ENCODE data around the gene HOXB8.

HOXB8 gene

DNA sequence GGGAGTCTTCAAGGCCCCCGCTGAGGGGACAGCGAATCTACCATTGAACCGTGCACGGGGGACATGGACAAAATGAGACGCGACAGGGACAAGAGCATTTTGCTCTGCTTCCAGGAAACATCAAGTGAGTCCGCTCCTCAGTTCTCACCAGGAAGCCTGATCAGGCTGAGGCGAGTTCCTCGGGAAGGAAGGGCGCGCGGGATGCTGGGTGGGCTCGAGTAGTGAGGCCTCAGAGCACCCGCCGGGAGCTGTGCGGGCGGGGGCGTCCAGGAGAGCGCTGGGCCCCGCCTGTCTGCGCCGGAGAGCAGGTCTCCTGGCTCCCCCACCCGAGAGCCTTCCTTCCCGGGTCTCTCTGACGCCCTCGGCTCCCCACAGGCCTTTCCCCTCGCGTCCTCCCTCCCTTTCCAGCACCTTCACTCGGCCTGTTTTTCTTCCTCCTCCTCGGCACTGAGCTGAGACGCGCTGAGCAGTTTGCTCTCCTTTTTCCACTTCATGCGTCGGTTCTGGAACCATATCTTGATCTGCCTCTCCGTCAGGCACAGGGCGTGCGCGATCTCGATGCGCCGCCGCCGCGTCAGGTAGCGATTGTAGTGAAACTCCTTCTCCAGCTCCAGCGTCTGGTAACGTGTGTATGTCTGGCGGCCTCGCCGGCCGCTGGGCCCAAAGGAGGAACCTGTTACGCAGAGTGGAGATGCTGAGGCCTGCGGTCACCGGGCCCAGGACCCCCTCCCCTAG is 18.9 kb downstream of the HOXB8 start:
- DNase-seq, result no peak

- DNase-seq, result no peak
Measured at GRCh38 chr17:48595278-48595999, 19.7 kb downstream of the HOXB8 start.

DNA sequence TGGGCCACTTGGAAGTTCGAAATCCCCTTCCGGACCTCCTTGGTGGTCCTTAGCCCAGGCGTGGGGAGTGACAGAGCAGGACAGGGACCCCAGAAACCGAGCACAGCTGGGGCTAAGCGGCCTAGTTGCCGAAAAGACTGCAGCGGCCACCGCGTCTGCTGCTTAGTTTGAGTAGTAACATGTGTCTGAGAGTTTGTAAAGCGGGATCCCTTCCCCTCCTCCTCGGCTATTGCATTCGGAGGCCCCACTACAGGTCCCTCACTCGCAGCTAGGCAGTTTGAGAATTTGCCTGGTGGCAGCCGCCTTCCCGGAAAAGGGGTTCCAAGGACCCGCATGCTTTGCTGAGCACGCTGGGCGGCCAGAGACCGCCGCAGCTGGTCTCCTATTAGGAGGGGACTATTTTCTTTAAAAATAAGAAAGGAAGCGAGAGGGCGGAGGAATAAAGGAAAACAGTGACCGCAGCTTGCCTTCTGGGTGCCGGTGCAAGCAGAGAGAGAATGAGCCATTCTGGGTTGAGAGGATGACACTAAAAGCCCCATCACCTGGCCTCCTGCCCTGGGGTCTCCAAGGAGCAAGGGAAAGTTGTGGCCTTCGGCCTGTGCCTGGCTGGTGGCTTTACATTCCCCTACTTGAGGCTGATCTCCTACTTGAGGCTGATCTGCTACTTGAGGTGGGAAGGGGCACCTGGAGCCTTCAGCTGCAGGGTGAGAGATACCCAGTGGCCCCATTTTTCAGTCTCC is 20.4 kb downstream of the HOXB8 start:
- DNase-seq, result no peak

- DNase-seq, result peak; percentile 87
Measured at GRCh38 chr17:48593840-48594537, 21.1 kb downstream of the HOXB8 start.

DNA sequence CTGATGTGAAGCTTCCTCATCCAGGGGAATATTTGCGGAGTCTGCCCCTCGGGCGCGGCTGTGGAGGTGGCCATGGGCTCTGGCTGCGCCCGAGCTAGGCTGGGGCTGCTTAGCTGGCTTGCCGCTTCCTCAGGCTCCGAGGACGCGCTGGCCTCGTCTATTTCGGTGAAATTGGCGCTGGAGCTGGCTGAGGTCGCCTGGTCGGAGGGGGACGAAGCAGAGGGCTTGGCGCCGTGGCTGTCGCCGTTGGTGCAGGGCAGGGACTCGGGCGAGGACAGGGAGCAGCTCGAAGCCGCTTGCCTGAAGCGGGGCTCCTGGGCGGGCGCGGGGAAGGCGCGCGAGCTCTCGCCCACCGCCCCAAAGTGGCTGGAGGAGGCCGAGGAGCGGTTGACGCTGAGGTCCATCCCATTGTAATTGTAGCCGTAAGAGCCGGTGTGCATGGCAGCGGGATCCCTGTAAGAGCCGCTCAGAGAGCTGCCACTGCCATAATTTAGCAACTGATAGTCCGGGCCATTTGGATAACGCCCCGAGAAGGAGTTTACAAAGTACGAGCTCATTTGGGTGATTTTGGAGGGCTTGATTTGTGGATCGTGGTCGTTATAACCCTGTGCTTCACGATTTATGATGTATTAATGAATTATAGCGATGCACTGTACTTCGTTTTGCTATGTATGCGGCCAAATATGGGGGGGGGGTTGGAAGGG is 21.8 kb downstream of the HOXB8 start, which contains the start of gene HOXB5:
TSS of gene HOXB5 (minus strand) at position 654 of the 704 bp plus-strand sequence. CDS start at position 557, 97 bp downstream.
- no peak for DNase-seq

DNA sequence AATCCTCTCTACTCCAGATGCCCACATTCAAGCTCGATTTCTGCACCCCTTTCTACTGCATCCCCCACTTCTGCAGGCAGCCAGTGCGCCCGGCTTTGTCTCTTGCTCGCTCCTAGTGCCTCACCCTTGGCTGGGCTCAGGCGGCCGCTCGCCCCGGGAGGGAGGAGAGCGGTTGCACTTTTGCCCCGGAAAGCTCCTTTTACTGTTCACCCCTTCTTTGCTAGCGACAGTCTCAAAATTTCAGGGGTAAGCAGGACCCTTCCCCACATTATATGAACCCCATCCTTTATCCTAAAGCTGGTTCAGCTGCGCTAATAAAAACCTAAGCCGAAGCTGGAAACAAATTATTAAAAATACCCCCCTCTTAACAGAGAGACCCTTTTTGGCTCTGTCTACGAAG is 22.5 kb downstream of the HOXB8 start:
- no peak for DNase-seq

- no peak for DNase-seq
Measured at GRCh38 chr17:48592057-48592514, 23.0 kb downstream of the HOXB8 start.

GRCh38 chr17:48591255-48592056 is 23.6 kb downstream of the HOXB8 start:
- no peak for DNase-seq

DNA sequence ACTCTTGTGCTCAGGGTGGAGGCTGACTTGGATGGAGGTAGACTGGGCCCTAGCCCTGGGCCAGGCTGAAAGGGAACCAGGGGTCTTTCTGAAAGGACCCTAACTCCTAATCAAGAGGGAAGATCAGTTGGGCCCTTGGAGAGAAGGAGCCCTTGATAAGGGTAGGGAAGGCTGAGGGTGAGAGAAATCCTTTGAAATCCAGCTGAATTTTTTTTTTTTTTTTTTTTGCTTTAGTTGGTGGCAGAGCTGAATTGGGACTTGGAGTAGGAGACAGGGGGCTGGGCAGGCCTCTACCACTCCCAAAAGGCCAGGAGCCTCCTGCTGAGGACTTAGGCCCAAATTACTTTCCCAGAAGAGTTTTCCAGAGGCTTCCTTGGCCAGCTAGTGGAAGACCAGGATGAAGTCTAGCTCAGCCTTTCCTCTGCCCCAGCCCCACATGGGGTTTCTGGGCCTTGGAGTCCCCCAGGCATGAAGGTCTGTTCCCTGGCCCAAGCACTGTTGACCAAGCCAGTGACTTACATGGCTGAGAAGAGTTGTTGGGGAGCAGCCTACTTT is 24.4 kb downstream of the HOXB8 start:
- DNase-seq, result no peak

DNA sequence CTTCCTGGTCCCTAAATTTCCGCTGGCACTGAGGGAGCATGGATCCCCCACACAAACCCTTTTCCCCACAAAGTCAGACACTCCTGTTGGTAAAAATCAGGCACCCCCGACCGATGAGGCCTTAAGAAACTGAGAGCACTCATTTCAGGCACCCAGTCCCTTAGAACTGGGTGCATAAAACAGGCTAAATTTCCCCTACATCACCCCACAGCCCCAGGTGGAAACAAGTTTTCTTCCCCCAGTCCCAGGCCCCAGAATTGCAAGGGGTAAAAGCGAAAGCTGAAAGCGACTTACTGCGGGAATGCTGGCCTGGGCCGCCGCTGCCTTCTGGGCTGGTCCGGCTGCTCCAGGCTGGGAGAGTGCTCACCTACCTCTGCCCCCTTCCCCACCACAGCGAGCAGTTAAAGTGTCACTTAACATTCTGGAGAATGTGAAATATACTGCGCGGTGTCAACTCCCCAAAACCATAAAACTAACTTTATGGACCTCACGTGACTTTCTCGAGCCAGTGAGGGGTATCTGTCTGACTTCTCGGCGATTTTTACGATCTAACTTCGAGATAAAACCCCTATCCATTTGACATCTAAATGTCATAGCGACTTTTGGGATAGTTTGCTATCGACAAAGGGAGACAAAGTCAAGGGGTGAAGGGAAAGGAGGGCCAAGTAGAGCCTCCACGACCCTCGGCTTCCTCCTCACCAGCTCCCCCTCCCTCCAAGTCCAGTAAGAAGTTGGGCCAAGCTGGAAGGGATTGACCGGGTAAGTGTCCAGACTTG is 25.1 kb downstream of the HOXB8 start, which contains the start of gene HOXB3:
TSS of gene HOXB3 (minus strand) at position 411 of the 776 bp plus-strand sequence. CDS start 37,767 bp downstream, outside the sequence.
- no peak for DNase-seq

GRCh38 chr17:48589060-48589830 is 25.8 kb downstream of the HOXB8 start:
- no peak for DNase-seq

- DNase-seq, result no peak
Measured at GRCh38 chr17:48588528-48588927, 26.6 kb downstream of the HOXB8 start.

DNA sequence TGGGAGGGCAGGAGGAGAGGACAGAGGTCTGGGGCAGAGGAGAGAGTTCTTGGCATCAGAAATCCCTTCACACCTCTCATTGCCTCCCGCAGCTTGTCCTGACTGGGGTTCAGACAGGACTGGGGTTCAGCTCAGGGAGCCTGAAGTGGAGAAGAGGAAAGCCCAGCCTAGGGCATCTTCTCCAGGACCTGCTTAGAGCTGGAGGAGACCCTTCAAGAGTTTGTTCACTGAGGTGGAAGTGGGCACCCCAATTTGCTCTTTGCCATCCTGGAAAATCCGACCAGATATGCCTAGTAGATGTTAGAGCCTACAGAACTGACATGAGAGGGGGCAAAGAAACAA is 27.0 kb downstream of the HOXB8 start:
- DNase-seq, result no peak

GRCh38 chr17:48587276-48588073 is 27.6 kb downstream of the HOXB8 start:
- no peak for DNase-seq

GRCh38 chr17:48586355-48587258 is 28.5 kb downstream of the HOXB8 start:
- DNase-seq, result no peak

DNA sequence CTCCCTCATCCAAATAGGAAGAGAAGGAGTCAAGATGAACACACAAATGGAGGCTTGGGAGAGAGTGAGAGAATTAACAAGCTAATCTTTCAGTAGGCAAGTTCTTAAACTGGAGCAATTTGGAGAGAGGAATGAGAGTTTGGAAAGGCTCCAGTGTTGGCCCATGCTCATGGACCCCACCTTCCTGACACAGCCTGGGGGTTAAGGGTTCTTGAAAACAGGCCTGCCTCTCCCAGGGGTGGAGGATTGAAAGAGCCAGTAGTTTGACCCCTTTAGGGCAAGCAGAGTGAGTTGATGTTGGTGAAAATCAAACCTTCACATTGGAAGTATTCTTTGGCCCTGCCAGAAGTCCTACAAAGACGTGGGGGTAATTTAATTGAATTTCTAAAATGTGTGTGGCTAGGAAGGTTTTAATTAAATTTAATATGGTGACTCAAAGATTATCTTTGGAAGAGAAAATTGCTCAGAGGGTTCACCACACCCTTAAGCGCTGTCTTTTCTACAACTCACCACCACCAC is 30.8 kb downstream of the HOXB8 start:
- no peak for DNase-seq

DNA sequence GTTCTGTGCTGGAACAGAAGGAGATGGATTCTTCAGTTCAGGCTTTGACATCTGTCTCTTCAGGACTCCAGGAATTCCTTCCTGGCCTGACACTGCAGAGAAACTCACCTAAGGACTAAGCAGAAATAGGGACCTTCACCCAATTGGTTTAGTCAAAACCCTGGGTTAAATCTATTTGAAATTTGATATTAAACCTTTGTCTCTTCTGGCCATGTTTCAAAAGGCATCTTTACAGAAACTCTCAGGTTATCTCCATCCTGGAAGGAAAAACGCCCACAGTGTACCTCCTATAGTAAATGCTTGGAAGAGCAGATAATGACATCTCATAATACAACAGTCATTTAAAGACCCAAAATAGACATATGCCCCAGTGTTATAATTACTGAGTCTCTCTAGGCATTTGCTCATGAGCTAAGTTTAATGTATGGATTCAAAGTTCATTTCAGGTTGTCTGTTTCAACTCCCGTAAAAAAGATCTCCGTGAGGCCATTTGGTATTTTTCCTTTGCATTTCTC is 31.3 kb downstream of the HOXB8 start:
- no peak for DNase-seq
